ENCODE results near the gene HNRNPA2B1. TPM values are rescaled to one million over a fixed set of nuclear protein-coding genes. Genes with fewer than 3 reads are reported as not detected.

HNRNPA2B1 gene
- total RNA-seq, 4 donors from 2014 or later: 78.1 to 133 (median 99.4) TPM

DNA sequence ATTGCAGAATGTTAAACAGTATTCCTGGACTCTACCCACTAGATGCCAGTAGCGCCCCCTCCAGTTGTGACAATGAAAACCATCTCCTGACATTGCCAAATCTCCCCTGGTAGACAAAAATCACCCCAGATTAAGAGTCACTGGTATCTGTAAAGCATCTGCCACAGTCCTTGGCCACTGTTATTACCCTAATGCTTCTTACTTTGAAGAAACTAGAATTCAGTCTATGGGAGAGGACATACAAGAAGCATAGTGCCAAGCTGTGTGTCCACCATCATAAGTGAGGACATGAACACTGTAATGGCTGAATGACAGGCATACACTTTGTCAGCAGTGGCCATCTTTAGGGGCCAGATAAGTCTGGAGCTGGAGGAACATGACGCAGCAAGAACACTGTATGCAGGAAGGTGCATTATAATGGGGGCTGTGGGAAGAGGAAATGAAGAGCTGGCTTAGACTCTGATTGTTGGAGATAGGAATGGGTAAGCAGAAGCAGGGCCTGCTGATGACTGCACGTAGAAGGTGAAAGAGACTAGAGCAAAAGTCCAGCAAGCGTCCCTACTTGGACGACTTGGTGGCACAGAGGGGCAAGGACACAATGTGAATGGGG lies 33.5 kb upstream of the HNRNPA2B1 start:
- no peak overlapping the region for H3K4me3 ChIP-seq (ENCODE audit: low read depth, poor library complexity, severe bottlenecking)
- WGBS, 2 donors: 74 to 81% methylated on average over 5 of the region's 5 CpGs
- no peak for DNase-seq (ENCODE audit: low spot score in 2 of 2)
- intact Hi-C loops (cut with DNase I; ENCODE audit: low total_unique reads): no loop called here
- TF ChIP-seq, protein P1, sequence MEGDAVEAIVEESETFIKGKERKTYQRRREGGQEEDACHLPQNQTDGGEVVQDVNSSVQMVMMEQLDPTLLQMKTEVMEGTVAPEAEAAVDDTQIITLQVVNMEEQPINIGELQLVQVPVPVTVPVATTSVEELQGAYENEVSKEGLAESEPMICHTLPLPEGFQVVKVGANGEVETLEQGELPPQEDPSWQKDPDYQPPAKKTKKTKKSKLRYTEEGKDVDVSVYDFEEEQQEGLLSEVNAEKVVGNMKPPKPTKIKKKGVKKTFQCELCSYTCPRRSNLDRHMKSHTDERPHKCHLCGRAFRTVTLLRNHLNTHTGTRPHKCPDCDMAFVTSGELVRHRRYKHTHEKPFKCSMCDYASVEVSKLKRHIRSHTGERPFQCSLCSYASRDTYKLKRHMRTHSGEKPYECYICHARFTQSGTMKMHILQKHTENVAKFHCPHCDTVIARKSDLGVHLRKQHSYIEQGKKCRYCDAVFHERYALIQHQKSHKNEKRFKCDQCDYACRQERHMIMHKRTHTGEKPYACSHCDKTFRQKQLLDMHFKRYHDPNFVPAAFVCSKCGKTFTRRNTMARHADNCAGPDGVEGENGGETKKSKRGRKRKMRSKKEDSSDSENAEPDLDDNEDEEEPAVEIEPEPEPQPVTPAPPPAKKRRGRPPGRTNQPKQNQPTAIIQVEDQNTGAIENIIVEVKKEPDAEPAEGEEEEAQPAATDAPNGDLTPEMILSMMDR (IDR thresholded peaks at IDR 0.05): no peak
- TF ChIP-seq POLR2A (IDR thresholded peaks at IDR 0.05): no peak

DNA sequence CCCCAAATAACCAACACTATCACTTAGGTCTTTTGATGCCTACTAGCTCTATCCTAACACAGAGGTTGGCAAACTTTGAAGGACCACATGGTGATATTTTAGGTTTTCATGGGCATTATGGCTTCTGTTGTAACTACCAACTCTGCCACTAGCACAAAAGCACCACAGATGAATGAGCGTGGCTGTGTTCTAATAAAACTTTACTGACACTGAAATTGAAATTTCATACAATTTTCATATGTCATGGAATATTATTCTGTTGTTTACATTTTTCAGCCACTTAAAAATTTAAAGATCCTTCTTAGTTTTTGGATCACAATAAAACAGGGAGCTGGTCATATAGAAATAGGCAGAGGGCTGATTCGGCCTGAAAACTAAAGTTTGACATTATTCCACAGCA lies 27.4 kb upstream of the HNRNPA2B1 start:
- intact Hi-C loops (cut with DNase I; ENCODE audit: low total_unique reads): no loop called here
- WGBS, 2 donors: 93 to 96% methylated on average over 2 of the region's 2 CpGs
- DNase-seq (ENCODE audit: low spot score in 2 of 2): no peak
- no peak overlapping the region for H3K4me3 ChIP-seq (ENCODE audit: low read depth, poor library complexity, severe bottlenecking)
- TF ChIP-seq, protein P1 (IDR thresholded peaks at IDR 0.05): no peak

DNA sequence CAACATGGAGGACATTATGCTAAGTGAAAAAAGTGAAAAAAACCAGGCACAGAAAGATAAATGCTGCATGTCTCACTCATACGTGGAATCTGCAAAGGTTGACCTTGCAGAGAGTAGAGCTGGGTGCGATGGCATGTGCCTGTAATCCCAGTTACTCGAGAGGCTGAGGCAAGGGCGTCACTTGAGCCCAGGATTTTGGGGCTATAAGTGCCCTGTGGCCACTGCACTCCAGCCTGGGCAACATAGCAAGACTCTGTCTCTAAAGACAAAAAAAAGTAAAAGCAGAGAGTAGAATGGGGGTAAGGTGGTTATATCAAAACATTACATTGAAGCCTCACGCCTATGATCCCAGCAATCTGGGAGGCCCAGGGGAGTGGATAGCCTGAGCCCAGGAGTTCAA lies 23.8 kb upstream of the HNRNPA2B1 start:
- TF ChIP-seq, protein P1 (IDR thresholded peaks at IDR 0.05): no peak
- TF ChIP-seq POLR2A (IDR thresholded peaks at IDR 0.05): no peak
- peak in 1 of 2 donors; percentile 40 for DNase-seq (ENCODE audit: low spot score in 2 of 2)
- no peak overlapping the region for H3K4me3 ChIP-seq (ENCODE audit: low read depth, poor library complexity, severe bottlenecking)
- WGBS, 2 donors: 79 to 83% methylated on average over 5 of the region's 5 CpGs
- intact Hi-C loops (cut with DNase I; ENCODE audit: low total_unique reads): no loop called here

DNA sequence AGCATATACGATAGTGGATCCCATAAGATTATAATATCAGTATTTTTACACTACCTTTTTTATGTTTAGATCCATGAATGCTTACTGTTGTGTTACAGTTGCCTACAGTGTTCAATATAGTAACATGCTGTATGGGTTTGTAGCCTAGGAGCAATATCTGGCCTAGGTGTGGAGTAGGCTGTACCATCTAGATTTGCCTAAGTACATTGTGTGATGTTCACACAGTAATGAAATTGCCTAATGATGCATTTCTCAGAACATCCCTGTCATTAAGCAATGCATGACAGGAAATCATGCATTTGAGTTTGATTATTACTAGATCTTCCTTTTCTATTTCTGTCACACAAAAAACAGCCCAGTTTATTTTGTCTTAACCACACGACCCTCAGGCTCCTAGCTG lies 15.5 kb upstream of the HNRNPA2B1 start:
- intact Hi-C loops (cut with DNase I; ENCODE audit: low total_unique reads): no loop called here
- 71 to 73% methylated on average over 2 of the region's 2 CpGs for WGBS, 2 donors
- H3K4me3 ChIP-seq (ENCODE audit: low read depth, poor library complexity, severe bottlenecking): no peak overlapping the region
- TF ChIP-seq POLR2A (IDR thresholded peaks at IDR 0.05): no peak
- TF ChIP-seq, protein P1 (IDR thresholded peaks at IDR 0.05): no peak
- DNase-seq (ENCODE audit: low spot score in 2 of 2): no peak

DNA sequence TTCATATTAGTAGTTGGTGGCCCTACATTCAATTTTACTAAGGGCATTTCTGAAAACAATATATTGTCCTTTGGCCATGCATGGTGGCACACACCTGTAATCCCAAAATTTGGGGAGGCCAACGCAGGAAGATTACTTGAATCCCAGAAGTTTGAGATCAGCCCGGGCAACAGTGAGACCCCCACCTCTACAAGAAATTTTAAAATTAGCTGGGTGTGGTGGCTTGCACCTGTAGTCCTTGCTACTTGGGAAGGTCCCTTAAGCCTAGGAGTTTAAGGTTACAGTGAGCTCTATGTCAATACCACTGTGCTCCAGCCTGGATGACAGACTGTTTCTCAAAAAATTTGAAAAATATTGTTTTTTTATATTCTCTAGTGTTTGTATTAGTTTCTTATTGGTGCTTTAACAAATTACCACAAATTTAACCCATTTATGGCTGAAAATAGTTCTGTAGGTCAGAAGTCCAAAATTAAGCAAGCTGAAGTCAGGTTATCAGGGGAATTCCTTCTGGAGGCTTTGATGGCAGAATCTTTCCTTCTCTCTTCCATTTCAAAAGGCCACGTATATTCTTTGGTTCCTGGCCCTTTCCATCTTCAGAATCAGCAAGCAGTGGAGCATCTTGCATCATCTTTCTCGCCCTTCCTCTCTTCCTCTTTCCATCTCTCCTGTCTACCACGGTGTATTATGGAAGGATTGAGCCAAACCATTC lies 13.4 kb upstream of the HNRNPA2B1 start:
- H3K4me3 ChIP-seq (ENCODE audit: low read depth, poor library complexity, severe bottlenecking): no peak overlapping the region
- TF ChIP-seq, protein P1 (IDR thresholded peaks at IDR 0.05): no peak
- no peak for TF ChIP-seq POLR2A (IDR thresholded peaks at IDR 0.05)
- DNase-seq (ENCODE audit: low spot score in 2 of 2): no peak
- WGBS, 2 donors: 82 to 84% methylated on average over 5 of the region's 5 CpGs
- intact Hi-C loops (cut with DNase I; ENCODE audit: low total_unique reads): no loop called here
